ENCODE measurements around the gene SIGLEC12.

- TF ChIP-seq CTCF (conservative IDR thresholded peaks at IDR 0.05 in 1 of 2, IDR thresholded peaks at IDR 0.05 in 1 of 2; ENCODE audit: low read depth in 1 of 2, low read length in 2 of 2) (no peak), EZH2 (IDR thresholded peaks at IDR 0.05; ENCODE audit: low read length, missing control alignments) (no peak)
These were observed 46.6 kb upstream of the SIGLEC12 start for GRCh38 chr19:51548213-51548651.

Data from fibroblast of lung (primary cell).